ENCODE measurements around the gene LIMA1. TPM values are rescaled to one million over a fixed set of nuclear protein-coding genes. Genes with fewer than 3 reads are reported as not detected.

Gene LIMA1
- total and polyA plus RNA-seq, 9 of the 15 experiments (the other 6 are each of a cell fraction or from before 2014, with no cell fraction given), result 20.2 to 37.8 (median 27.3) TPM

DNA sequence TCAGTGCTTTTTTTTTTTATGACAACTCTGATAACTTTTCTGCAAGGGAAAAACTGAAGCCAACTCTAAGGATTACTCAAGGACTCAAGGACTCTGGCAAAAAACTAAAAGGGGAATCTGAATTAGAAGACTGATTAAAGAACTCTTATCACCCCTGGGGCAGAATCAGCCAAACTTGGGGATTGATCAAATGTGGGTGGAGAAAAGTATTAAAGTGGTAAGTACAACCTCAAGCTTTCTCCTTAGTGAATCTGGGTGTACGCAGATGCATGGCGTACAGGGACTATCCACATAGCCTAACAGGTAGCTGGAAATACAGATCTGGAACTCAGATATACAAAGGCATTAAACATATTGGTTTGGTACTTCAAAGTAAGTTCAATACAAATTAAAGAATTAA is 7.3 kb downstream of the LIMA1 start:
- Histone ChIP-seq H3K27me3 (ENCODE audit: control insufficient read depth in 2 of 2, insufficient read depth in 2 of 2, low read length in 2 of 2) (no peaks in the 10 kb centered on the region), H3K79me2 (ENCODE audit: control insufficient read depth, insufficient read depth, low read length) (no peaks in the 10 kb centered on the region), H3K4me1 (replicated peaks in 1 of 2; ENCODE audit: control insufficient read depth in 2 of 2, insufficient read depth in 2 of 2, low read length in 2 of 2) (peaks cover 5 to 10% of the 10 kb centered on the region in 2 experiments; a peak in 3 of 5 replicates), H3K4me2 (ENCODE audit: insufficient read depth, low read length) (no peak overlapping the region), H3K4me3 (no peak overlapping the region), H4K20me1 (replicated peaks; ENCODE audit: control insufficient read depth, insufficient read depth, low read length) (no peaks in the 10 kb centered on the region), H2AFZ (ENCODE audit: low read depth, low read length) (no peak overlapping the region), H3K9ac (ENCODE audit: insufficient read depth in 1 of 2, low read depth in 2 of 2, low read length in 2 of 2) (no peak overlapping the region), H3K9me3 (replicated peaks; ENCODE audit: control insufficient read depth, insufficient read depth, low read depth, low read length) (no peaks in the 10 kb centered on the region), H3K27ac (ENCODE audit: extremely low read depth, low read depth, low read length) (no peak overlapping the region), H3K9me1 (ENCODE audit: control insufficient read depth, insufficient read depth, low read length) (no peaks in the 10 kb centered on the region), H3K36me3 (ENCODE audit: control insufficient read depth, insufficient read depth, low read length) (no peaks in the 10 kb centered on the region)
- CTCF ChIA-PET (ENCODE audit: low intra/inter-chr PET ratio), result interaction anchor here (0.6 kb wide), 1 partner anchor 209 kb away, joined by 4 read pairs; no protein-coding TSS in a partner anchor
- intact Hi-C loops (cut with micrococcal nuclease), result no loop called here
- TF ChIP-seq NFYB (IDR thresholded peaks at IDR 0.05; ENCODE audit: extremely low read depth, insufficient read length), result no peak
- no peak for TF ChIP-seq ZNF134 (CRISPR knock-in tag; conservative IDR thresholded peaks at IDR 0.05)
- TF ChIP-seq ZNF511 (CRISPR knock-in tag; IDR thresholded peaks at IDR 0.05), result no peak
- TF ChIP-seq DPF2 (IDR thresholded peaks at IDR 0.05), result no peak
- no peak for TF ChIP-seq ZNF584 (CRISPR knock-in tag; IDR thresholded peaks at IDR 0.05; ENCODE audit: low read depth)
- TF ChIP-seq HNRNPK (IDR thresholded peaks at IDR 0.05; ENCODE audit: low read depth, low read length, poor library complexity, severe bottlenecking), result no peak
- TF ChIP-seq NFE2L1 (tag; IDR thresholded peaks at IDR 0.05; ENCODE audit: borderline replicate concordance, low read depth), result no peak
- TF ChIP-seq ZNF239 (CRISPR knock-in tag; IDR thresholded peaks at IDR 0.05), result no peak
- no peak for TF ChIP-seq ETV1 (tag; conservative IDR thresholded peaks at IDR 0.05; ENCODE audit: low read depth)
- no peak for TF ChIP-seq TRIM28 (IDR thresholded peaks at IDR 0.05)
- no peak for TF ChIP-seq MCM5 (IDR thresholded peaks at IDR 0.05; ENCODE audit: low read depth)
- TF ChIP-seq, protein P1, sequence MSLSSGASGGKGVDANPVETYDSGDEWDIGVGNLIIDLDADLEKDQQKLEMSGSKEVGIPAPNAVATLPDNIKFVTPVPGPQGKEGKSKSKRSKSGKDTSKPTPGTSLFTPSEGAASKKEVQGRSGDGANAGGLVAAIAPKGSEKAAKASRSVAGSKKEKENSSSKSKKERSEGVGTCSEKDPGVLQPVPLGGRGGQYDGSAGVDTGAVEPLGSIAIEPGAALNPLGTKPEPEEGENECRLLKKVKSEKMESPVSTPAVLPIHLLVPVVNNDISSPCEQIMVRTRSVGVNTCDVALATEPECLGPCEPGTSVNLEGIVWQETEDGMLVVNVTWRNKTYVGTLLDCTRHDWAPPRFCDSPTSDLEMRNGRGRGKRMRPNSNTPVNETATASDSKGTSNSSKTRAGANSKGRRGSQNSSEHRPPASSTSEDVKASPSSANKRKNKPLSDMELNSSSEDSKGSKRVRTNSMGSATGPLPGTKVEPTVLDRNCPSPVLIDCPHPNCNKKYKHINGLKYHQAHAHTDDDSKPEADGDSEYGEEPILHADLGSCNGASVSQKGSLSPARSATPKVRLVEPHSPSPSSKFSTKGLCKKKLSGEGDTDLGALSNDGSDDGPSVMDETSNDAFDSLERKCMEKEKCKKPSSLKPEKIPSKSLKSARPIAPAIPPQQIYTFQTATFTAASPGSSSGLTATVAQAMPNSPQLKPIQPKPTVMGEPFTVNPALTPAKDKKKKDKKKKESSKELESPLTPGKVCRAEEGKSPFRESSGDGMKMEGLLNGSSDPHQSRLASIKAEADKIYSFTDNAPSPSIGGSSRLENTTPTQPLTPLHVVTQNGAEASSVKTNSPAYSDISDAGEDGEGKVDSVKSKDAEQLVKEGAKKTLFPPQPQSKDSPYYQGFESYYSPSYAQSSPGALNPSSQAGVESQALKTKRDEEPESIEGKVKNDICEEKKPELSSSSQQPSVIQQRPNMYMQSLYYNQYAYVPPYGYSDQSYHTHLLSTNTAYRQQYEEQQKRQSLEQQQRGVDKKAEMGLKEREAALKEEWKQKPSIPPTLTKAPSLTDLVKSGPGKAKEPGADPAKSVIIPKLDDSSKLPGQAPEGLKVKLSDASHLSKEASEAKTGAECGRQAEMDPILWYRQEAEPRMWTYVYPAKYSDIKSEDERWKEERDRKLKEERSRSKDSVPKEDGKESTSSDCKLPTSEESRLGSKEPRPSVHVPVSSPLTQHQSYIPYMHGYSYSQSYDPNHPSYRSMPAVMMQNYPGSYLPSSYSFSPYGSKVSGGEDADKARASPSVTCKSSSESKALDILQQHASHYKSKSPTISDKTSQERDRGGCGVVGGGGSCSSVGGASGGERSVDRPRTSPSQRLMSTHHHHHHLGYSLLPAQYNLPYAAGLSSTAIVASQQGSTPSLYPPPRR (CRISPR knock-in tag; IDR thresholded peaks at IDR 0.05; ENCODE audit: borderline replicate concordance), result no peak
- TF ChIP-seq NFRKB (IDR thresholded peaks at IDR 0.05; ENCODE audit: low read depth), result no peak
- in situ Hi-C loops (cut with MboI), result no loop called here
- 90% methylated on average over 2 of the region's 2 CpGs for WGBS (ENCODE audit: insufficient coverage, low coverage, missing lambda C conversion rate)
- no peak for FAIRE-seq
- no TSS peak for BruUV-seq (replicated peaks)
- DNase-seq (ENCODE audit: extremely low read depth in 1 of 4, low spot score in 3 of 4), result no peak
- POLR2A ChIA-PET, result no interaction called here
- no peak for ATAC-seq
